GM20000 (cell line): ENCODE data around the gene PARVG.

Experiments used
- DNase-seq: peaks from one replicate; pipeline ENCODE4 v3.0.0; 2012; ENCODE audit warnings: low spot score
- CTCF ChIP-seq: IDR thresholded peaks from 2 replicates; pipeline ENCODE4 v1.5.1; 2012; ENCODE audit warnings: mild to moderate bottlenecking, control low read depth; ENCODE audit errors: extremely low read depth, missing control alignments

The PARVG gene

GRCh38 chr22:44155115-44155514 lies 25.6 kb upstream of the PARVG start:
- TF ChIP-seq CTCF = no peak
- no peak for DNase-seq

GRCh38 chr22:44157916-44158618 lies 22.7 kb upstream of the PARVG start:
- TF ChIP-seq CTCF = no peak
- no peak for DNase-seq

- DNase-seq = no peak
- no peak for TF ChIP-seq CTCF
These were observed 21.9 kb upstream of the PARVG start for GRCh38 chr22:44158816-44159215.

GRCh38 chr22:44159221-44159620 lies 21.5 kb upstream of the PARVG start:
- TF ChIP-seq CTCF = no peak

GRCh38 chr22:44159811-44160210 lies 20.9 kb upstream of the PARVG start:
- no peak for TF ChIP-seq CTCF
- DNase-seq = no peak

More at GRCh38 chr22:44159221-44159620, 21.5 kb upstream of the PARVG start:
- no peak for DNase-seq

GRCh38 chr22:44160421-44160820 lies 20.3 kb upstream of the PARVG start:
- no peak for TF ChIP-seq CTCF

GRCh38 chr22:44161673-44162072 lies 19.1 kb upstream of the PARVG start:
- TF ChIP-seq CTCF = no peak
- no peak for DNase-seq

More at GRCh38 chr22:44160421-44160820, 20.3 kb upstream of the PARVG start:
- DNase-seq = no peak
